ENCODE data around the gene PRRC2A.

PRRC2A gene

GRCh38 chr6:31666337-31666965, 45.9 kb downstream of the PRRC2A start:
- DNase-seq = no peak

- DNase-seq = no peak
These were observed 49.2 kb downstream of the PRRC2A start, which contains the start of gene LY6G5B for GRCh38 chr6:31669676-31670075. Gene LY6G5B, plus strand, starts transcription at chr6:31669976. Its CDS starts 975 bp downstream, at chr6:31670951.

- no peak for DNase-seq
These were observed 55.9 kb downstream of the PRRC2A start for GRCh38 chr6:31676322-31676903.

- no peak for DNase-seq
These were observed 56.4 kb downstream of the PRRC2A start for GRCh38 chr6:31676904-31677303.

GRCh38 chr6:31677955-31678354, 57.4 kb downstream of the PRRC2A start:
- DNase-seq = no peak

- peak; percentile 75 for DNase-seq
These were observed 60.0 kb downstream of the PRRC2A start, which contains the start of gene LY6G5C for GRCh38 chr6:31680226-31681134. Gene LY6G5C, minus strand, starts transcription at chr6:31681067. Its CDS starts 694 bp downstream, at chr6:31680373.

- peak; percentile 69 for DNase-seq
These were observed 60.7 kb downstream of the PRRC2A start for GRCh38 chr6:31681135-31681671.

- DNase-seq = no peak
These were observed 63.1 kb downstream of the PRRC2A start for GRCh38 chr6:31683591-31683990.

- no peak for DNase-seq
These were observed 66.0 kb downstream of the PRRC2A start for GRCh38 chr6:31686483-31686882.

GRCh38 chr6:31687321-31687720, 66.8 kb downstream of the PRRC2A start:
- no peak for DNase-seq
